Progenitor cell of endocrine pancreas (in vitro differentiated cells): ENCODE measurements around the gene C10orf62. TPM values are rescaled to one million over a fixed set of nuclear protein-coding genes. Genes with fewer than 3 reads are reported as not detected.

Experiments
- DNase-seq: peaks from one replicate; pipeline ENCODE4 v3.0.0; 2021; ENCODE audit warnings: low spot score; ENCODE audit not compliant: unreplicated experiment
- H3K27ac Mint-ChIP-seq: 2 replicates; pipeline ENCODE4 v1.8.0; 2021; ENCODE audit warnings: mild to moderate bottlenecking, moderate library complexity, mixed read lengths
- H3K27me3 Mint-ChIP-seq: 2 replicates; pipeline ENCODE4 v1.8.0; 2021; ENCODE audit warnings: mixed read lengths
- H3K36me3 Mint-ChIP-seq: 2 replicates; pipeline ENCODE4 v1.8.0; 2022; ENCODE audit warnings: mixed read lengths; ENCODE audit not compliant: insufficient read depth
- H3K4me1 Mint-ChIP-seq: 2 replicates; pipeline ENCODE4 v1.8.0; 2021; ENCODE audit warnings: low read depth, mixed read lengths
- H3K4me3 Mint-ChIP-seq: 2 replicates; pipeline ENCODE4 v1.8.0; 2021; ENCODE audit warnings: low read depth, mild to moderate bottlenecking, moderate library complexity, mixed read lengths
- H3K9me3 Mint-ChIP-seq: 2 replicates; pipeline ENCODE4 v1.8.0; 2021; ENCODE audit warnings: low read depth, mixed read lengths
- total RNA-seq: library from RNA; stranded (reverse); gene quantifications from 2 replicates; pipeline ENCODE4 v1.2.1, GENCODE V29; 2021
- TF ChIP-seq, protein P1 (sequence below): fragments of 200-600 bp; sonication (generic); IDR thresholded peaks from one replicate; pipeline ENCODE4 v1.5.0; 2021; ENCODE audit warnings: antibody characterized with exemption, mild to moderate bottlenecking; ENCODE audit not compliant: unreplicated experiment

The C10orf62 gene
- total RNA-seq, 1 donor from 2014 or later: 0.96 TPM

- Mint-ChIP-seq H3K9me3 (no peaks in the 10 kb centered on the region), H3K27me3 (no peaks in the 10 kb centered on the region), H3K27ac (peak within 1 kb of the TSS; percentile 94), H3K4me3 (peak within 1 kb of the TSS; percentile 94), H3K4me1 (peaks cover 11% of the 10 kb centered on the region), H3K36me3 (peaks cover 5% of the 10 kb centered on the region)
- TF ChIP-seq, protein P1, sequence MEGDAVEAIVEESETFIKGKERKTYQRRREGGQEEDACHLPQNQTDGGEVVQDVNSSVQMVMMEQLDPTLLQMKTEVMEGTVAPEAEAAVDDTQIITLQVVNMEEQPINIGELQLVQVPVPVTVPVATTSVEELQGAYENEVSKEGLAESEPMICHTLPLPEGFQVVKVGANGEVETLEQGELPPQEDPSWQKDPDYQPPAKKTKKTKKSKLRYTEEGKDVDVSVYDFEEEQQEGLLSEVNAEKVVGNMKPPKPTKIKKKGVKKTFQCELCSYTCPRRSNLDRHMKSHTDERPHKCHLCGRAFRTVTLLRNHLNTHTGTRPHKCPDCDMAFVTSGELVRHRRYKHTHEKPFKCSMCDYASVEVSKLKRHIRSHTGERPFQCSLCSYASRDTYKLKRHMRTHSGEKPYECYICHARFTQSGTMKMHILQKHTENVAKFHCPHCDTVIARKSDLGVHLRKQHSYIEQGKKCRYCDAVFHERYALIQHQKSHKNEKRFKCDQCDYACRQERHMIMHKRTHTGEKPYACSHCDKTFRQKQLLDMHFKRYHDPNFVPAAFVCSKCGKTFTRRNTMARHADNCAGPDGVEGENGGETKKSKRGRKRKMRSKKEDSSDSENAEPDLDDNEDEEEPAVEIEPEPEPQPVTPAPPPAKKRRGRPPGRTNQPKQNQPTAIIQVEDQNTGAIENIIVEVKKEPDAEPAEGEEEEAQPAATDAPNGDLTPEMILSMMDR: no peak
- peak; percentile 99 for DNase-seq
Observed at GRCh38 chr10:97640174-97640867, 50.8 kb downstream of the C10orf62 start, which contains the start of gene PI4K2A. Gene PI4K2A, plus strand, starts transcription at chr10:97640671. Its CDS starts 72 bp downstream, at chr10:97640743.

Other genes starting within 250 kb of the C10orf62 start
- gene RRP12, start 188.4 kb upstream of the C10orf62 start, total RNA-seq: 33.5 and 36.6 TPM in 2 replicates
- 130 and 137 TPM in 2 replicates for gene PGAM1, start 163.5 kb upstream of the C10orf62 start, total RNA-seq
- gene EXOSC1, start 143.7 kb upstream of the C10orf62 start, total RNA-seq: 38.0 and 41.5 TPM in 2 replicates
- gene ZDHHC16, start 143.5 kb upstream of the C10orf62 start, total RNA-seq: 59.6 and 64.9 TPM in 2 replicates
- gene MMS19, start 91.3 kb upstream of the C10orf62 start, total RNA-seq: 80.6 and 82.1 TPM in 2 replicates
- 9.0 and 9.2 TPM in 2 replicates for gene UBTD1, start 90.8 kb upstream of the C10orf62 start, total RNA-seq
- gene ANKRD2, start 16.9 kb upstream of the C10orf62 start, total RNA-seq: not detected in 2 replicates
- gene HOGA1, start 5.3 kb upstream of the C10orf62 start, total RNA-seq: 10.5 and 11.9 TPM in 2 replicates
- gene MORN4, start 43.8 kb downstream of the C10orf62 start, total RNA-seq: 21.1 and 24.3 TPM in 2 replicates
- 18.0 and 18.9 TPM in 2 replicates for gene PI4K2A, start 51.0 kb downstream of the C10orf62 start, total RNA-seq
- gene AVPI1, start 97.5 kb downstream of the C10orf62 start, total RNA-seq: 4.3 TPM in 2 replicates
- 14.3 and 14.7 TPM in 2 replicates for gene MARVELD1, start 124.0 kb downstream of the C10orf62 start, total RNA-seq
- 43.4 and 44.2 TPM in 2 replicates for gene ZFYVE27, start 147.4 kb downstream of the C10orf62 start, total RNA-seq
- gene SFRP5, start 182.3 kb downstream of the C10orf62 start, total RNA-seq: 73.1 and 81.0 TPM in 2 replicates